Measurements from ENCODE around the gene MLLT3.

DNA sequence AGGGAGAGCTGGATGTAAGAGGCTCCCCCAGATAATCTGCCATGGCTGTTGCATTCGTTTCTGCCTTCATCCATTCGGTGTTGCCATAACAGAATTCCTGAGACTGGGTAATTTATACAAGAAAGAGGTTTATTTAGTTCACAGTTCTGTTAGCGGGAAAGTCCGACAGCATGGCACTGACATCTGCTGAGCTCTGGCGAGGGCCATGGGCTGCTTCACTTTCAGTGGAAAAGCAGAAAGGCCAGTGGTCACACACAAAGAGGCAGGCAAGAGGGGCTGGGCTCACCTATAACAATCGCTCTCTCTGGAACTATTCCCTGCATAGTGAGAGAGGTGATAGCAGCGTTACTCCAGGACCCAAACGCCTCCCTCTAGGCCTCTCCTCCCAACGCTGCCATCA is 305.9 kb downstream of the MLLT3 start:
- TF ChIP-seq, protein P1, sequence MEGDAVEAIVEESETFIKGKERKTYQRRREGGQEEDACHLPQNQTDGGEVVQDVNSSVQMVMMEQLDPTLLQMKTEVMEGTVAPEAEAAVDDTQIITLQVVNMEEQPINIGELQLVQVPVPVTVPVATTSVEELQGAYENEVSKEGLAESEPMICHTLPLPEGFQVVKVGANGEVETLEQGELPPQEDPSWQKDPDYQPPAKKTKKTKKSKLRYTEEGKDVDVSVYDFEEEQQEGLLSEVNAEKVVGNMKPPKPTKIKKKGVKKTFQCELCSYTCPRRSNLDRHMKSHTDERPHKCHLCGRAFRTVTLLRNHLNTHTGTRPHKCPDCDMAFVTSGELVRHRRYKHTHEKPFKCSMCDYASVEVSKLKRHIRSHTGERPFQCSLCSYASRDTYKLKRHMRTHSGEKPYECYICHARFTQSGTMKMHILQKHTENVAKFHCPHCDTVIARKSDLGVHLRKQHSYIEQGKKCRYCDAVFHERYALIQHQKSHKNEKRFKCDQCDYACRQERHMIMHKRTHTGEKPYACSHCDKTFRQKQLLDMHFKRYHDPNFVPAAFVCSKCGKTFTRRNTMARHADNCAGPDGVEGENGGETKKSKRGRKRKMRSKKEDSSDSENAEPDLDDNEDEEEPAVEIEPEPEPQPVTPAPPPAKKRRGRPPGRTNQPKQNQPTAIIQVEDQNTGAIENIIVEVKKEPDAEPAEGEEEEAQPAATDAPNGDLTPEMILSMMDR (IDR thresholded peaks at IDR 0.05), result no peak
- TF ChIP-seq POLR2A (IDR thresholded peaks at IDR 0.05) (no peak), EP300 (IDR thresholded peaks at IDR 0.05) (no peak), POLR2AphosphoS5 (IDR thresholded peaks at IDR 0.05) (no peak)

Data from suprapubic skin (tissue), 4 donors.